Adrenal gland (tissue), 12 donors: ENCODE measurements around the gene TMEM175. TPM values are rescaled to one million over a fixed set of nuclear protein-coding genes. Genes with fewer than 3 reads are reported as not detected.

Experiments used
- DNase-seq, 7 donors: peaks; one replicate each; pipeline ENCODE4 v3.0.0-alpha.2; 2019 to 2020
- H3K27ac ChIP-seq, 5 donors: fragments of 200-600 bp; sonication (generic) in 4 of 5; 1 replicate in 3 of 5; 2 replicates in 2 of 5; pipeline versions ENCODE4 v1.5.1 to v1.8.0; 2016 to 2020; ENCODE audit warnings: mild to moderate bottlenecking in 1 of 5
- H3K27me3 ChIP-seq: fragments of 200-600 bp; 2 replicates; pipeline ENCODE4 v1.8.0; 2021
- H3K36me3 ChIP-seq, 2 donors: fragments of 200-600 bp; replicated peaks in 1 of 2; 1 replicate in 1 of 2; 2 replicates in 1 of 2; pipeline versions ENCODE4 v1.5.1 to v1.8.0; 2018 to 2022
- H3K4me1 ChIP-seq, 2 donors: fragments of 200-600 bp; replicated peaks in 1 of 2; 1 replicate in 1 of 2; 2 replicates in 1 of 2; pipeline versions ENCODE4 v1.5.1 to v1.8.0; 2018 to 2021
- H3K4me3 ChIP-seq, 4 donors: fragments of 200-600 bp; sonication (generic) in 3 of 4; one replicate each; pipeline ENCODE4 v1.5.1; 2016 to 2018
- H3K9me3 ChIP-seq, 3 donors: fragments of 200-600 bp; sonication (generic) in 1 of 3; replicated peaks in 1 of 3; 1 replicate in 2 of 3; 2 replicates in 1 of 3; pipeline versions ENCODE4 v1.5.1 to v1.8.0; 2016 to 2021
- POLR2A ChIP-seq, 2 donors: fragments of 450-650 bp; IDR thresholded peaks; one replicate each; pipeline ENCODE4 v1.6.1; 2017; ENCODE audit warnings: antibody characterized with exemption in 2 of 2, mild to moderate bottlenecking in 2 of 2, moderate library complexity in 1 of 2
- WGBS, 4 donors: extraction: QIAGEN DNeasy Blood & Tissue Kit in 2 of 4; methylation state at CpG; one replicate each; pipeline versions ENCODE4 v1.1.5 to v1.1.7; 2013 to 2017; 5-methylcytosine and 5-hydroxymethylcytosine counted together
- intact Hi-C, 2 donors: fragments of 100-400 bp; cut with DNase I; formaldehyde crosslinking; loops; one replicate each; pipeline versions ENCODE4 v1.14.1 to v1.15.0; 2022 to 2023
- polyA plus RNA-seq, 3 donors: library from polyadenylated mRNA; stranded (reverse); fragments of 200-250 nt in 2 of 3; fragments of 350-450 nt in 1 of 3; fragmentation: Illumina TruSeq in 1 of 3; extraction: RNeasy Lipid Tissue Mini Kit (QIAGEN cat#74804) in 1 of 3; gene quantifications; one replicate each; pipeline ENCODE4 v1.2.3, GENCODE V29; 2013 to 2014
- total RNA-seq, 9 donors: library from RNA; depleted of rRNA in 4 of 9; stranded (reverse); fragments of >200 nt in 4 of 9; fragments of 120-200 nt in 1 of 9; fragmentation: NEBNext Ultra II Directional in 1 of 9; extraction: Animal tissue kit (Norgen Biotek cat#: 25700) in 1 of 9; gene quantifications; one replicate each; pipeline versions ENCODE4 v1.1.0 to v1.2.4, GENCODE V29; 2013 to 2023
- TF ChIP-seq, protein P1 (sequence below), 6 experiments: fragments of 450-650 bp in 4 of 6; fragments of 200-600 bp in 2 of 6; sonication (generic) in 1 of 6; IDR thresholded peaks; 1 replicate in 5 of 6; 2 replicates in 1 of 6; pipeline versions ENCODE4 v1.5.1 to v1.8.0; 2016 to 2021; ENCODE audit warnings: antibody characterized with exemption in 6 of 6, mild to moderate bottlenecking in 2 of 6, moderate library complexity in 1 of 6
- donor health status: healthy with polysubstance abuse.
- donor health status: Bipolar disorder and iron deficiency.
- donor health status: DM: yes; HTN: yes; CAD: no.
- donor health status: DM: no; HTN: no; CAD: no.
- donor health status: DM: no; HTN: no; CAD: no.
- donor health status: DM: yes; HTN: yes; CAD: no.

TMEM175 gene
- total and polyA plus RNA-seq, 12 donors = 20.2 to 142 (median 47.9) TPM

DNA sequence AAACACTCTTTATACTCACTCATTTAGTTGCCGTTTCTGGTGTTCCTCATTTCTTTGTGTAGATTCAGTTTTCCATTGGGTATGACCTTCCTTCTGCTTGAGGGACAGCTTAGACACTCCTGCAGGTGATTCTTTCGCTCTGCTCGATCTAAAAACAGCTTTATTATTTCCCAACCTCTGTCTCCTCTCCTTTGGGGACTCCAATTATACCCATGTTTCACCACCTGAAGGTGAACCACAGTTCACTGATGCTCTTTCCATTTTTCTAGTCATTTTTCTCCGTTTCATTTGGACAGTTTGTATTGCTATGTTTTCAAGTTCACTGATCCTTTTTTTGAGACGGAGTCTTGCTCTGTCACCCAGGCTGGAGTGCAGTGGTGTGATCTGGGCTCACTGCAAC lies 74.6 kb downstream of the TMEM175 start:
- Histone ChIP-seq H3K27me3 (peaks cover 33% of the 10 kb centered on the region), H3K4me1 (peaks cover 26 to 31% of the 10 kb centered on the region in 2 donors), H3K27ac (no peak overlapping the region), H3K4me3 (no peak overlapping the region), H3K36me3 (no peaks in the 10 kb centered on the region), H3K9me3 (no peaks in the 10 kb centered on the region)
- TF ChIP-seq POLR2A (IDR thresholded peaks at IDR 0.05) = no peak
- TF ChIP-seq, protein P1, sequence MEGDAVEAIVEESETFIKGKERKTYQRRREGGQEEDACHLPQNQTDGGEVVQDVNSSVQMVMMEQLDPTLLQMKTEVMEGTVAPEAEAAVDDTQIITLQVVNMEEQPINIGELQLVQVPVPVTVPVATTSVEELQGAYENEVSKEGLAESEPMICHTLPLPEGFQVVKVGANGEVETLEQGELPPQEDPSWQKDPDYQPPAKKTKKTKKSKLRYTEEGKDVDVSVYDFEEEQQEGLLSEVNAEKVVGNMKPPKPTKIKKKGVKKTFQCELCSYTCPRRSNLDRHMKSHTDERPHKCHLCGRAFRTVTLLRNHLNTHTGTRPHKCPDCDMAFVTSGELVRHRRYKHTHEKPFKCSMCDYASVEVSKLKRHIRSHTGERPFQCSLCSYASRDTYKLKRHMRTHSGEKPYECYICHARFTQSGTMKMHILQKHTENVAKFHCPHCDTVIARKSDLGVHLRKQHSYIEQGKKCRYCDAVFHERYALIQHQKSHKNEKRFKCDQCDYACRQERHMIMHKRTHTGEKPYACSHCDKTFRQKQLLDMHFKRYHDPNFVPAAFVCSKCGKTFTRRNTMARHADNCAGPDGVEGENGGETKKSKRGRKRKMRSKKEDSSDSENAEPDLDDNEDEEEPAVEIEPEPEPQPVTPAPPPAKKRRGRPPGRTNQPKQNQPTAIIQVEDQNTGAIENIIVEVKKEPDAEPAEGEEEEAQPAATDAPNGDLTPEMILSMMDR (IDR thresholded peaks at IDR 0.05) = no peak
- no peak for DNase-seq
- WGBS, 4 donors = 84 to 89% (median 87%) methylated on average over 5 of the region's 5 CpGs
- intact Hi-C loops = no loop called here

Other genes starting within 250 kb of the TMEM175 start
- gene SLC49A3, start 243.3 kb upstream of the TMEM175 start, total RNA-seq = 10 to 100 TPM in 3 of 9 donors, 1 to 10 TPM in 6; 2.4 to 15.0 (median 6.7) TPM
- 10 to 100 TPM in 2 of 3 donors, 1 to 10 TPM in 1; 1.4 to 24.5 (median 11.1) TPM for gene SLC49A3, start 243.3 kb upstream of the TMEM175 start, polyA plus RNA-seq
- gene PCGF3, start 226.6 kb upstream of the TMEM175 start, total RNA-seq = 100 to 1,000 TPM in 2 of 9 donors, 10 to 100 TPM in 7; 46.6 to 145 (median 67.6) TPM
- gene PCGF3, start 226.6 kb upstream of the TMEM175 start, polyA plus RNA-seq = 100 to 1,000 TPM in 1 of 3 donors, 10 to 100 TPM in 2; 26.4 to 178 (median 99.2) TPM
- 10 to 100 TPM in 3 of 9 donors, 1 to 10 TPM in 6; 1.7 to 25.3 (median 5.8) TPM for gene CPLX1, start 106.3 kb upstream of the TMEM175 start, total RNA-seq
- 10 to 100 TPM in 2 of 3 donors, 1 to 10 TPM in 1; 6.3 to 24.2 (median 14.9) TPM for gene CPLX1, start 106.3 kb upstream of the TMEM175 start, polyA plus RNA-seq
- gene GAK, start 144 bp upstream of the TMEM175 start, total RNA-seq = 100 to 1,000 TPM in 6 of 9 donors, 10 to 100 TPM in 3; 69.1 to 176 (median 128) TPM
- 100 to 1,000 TPM in 2 of 3 donors, 10 to 100 TPM in 1; 39.0 to 381 (median 224) TPM for gene GAK, start 144 bp upstream of the TMEM175 start, polyA plus RNA-seq
- 10 to 100 TPM in 6 of 9 donors, 1 to 10 TPM in 3; 3.0 to 16.5 (median 13.2) TPM for gene DGKQ, start 41.1 kb downstream of the TMEM175 start, total RNA-seq
- gene DGKQ, start 41.1 kb downstream of the TMEM175 start, polyA plus RNA-seq = 10 to 100 TPM in 2 of 3 donors, under 1 TPM in 1; 0.55 to 13.8 (median 11.8) TPM
- gene IDUA, start 54.6 kb downstream of the TMEM175 start, total RNA-seq = 10 to 100 TPM in 8 of 9 donors, 1 to 10 TPM in 1; 8.0 to 78.4 (median 30.8) TPM
- gene IDUA, start 54.6 kb downstream of the TMEM175 start, polyA plus RNA-seq = 100 to 1,000 TPM in 1 of 3 donors, 10 to 100 TPM in 1, 1 to 10 TPM in 1; 1.6 to 109 (median 90.6) TPM
- gene SLC26A1, start 60.9 kb downstream of the TMEM175 start, total RNA-seq = 10 to 100 TPM in 2 of 9 donors, 1 to 10 TPM in 5, under 1 TPM in 2; 0.85 to 55.0 (median 4.0) TPM
- gene SLC26A1, start 60.9 kb downstream of the TMEM175 start, polyA plus RNA-seq = 10 to 100 TPM in 1 of 3 donors, 1 to 10 TPM in 2; 2.5 to 11.6 (median 3.7) TPM
- gene FGFRL1, start 79.2 kb downstream of the TMEM175 start, total RNA-seq = 100 to 1,000 TPM in 3 of 9 donors, 10 to 100 TPM in 6; 45.9 to 274 (median 84.5) TPM
- gene FGFRL1, start 79.2 kb downstream of the TMEM175 start, polyA plus RNA-seq = 10 to 100 TPM; 24.4 to 75.5 (median 25.3) TPM
- gene RNF212, start 181.1 kb downstream of the TMEM175 start, total RNA-seq = 1 to 10 TPM in 8 of 9 donors, not detected in 1; 1.3 to 9.5 (median 2.3) TPM
- gene RNF212, start 181.1 kb downstream of the TMEM175 start, polyA plus RNA-seq = 1 to 10 TPM; 1.7 to 6.6 (median 5.7) TPM
- 100 to 1,000 TPM in 3 of 9 donors, 10 to 100 TPM in 6; 14.1 to 206 (median 75.3) TPM for gene SPON2, start 240.1 kb downstream of the TMEM175 start, total RNA-seq
- 10 to 100 TPM in 2 of 3 donors, 1 to 10 TPM in 1; 4.1 to 83.7 (median 28.4) TPM for gene SPON2, start 240.1 kb downstream of the TMEM175 start, polyA plus RNA-seq